K562 (cell line): ENCODE data around the gene EXOC2. TPM values are rescaled to one million over a fixed set of nuclear protein-coding genes. Genes with fewer than 3 reads are reported as not detected.

ENCODE experiments used
- ATAC-seq: fragments of 200-7000 bp; cut with Tn5 transposase; 3 replicates; pipeline ENCODE4 v1.9.1; 2020; ENCODE audit warnings: moderate library complexity
- BruUV-seq: library from RNA; stranded (reverse); fragments of 400-500 nt; replicated peaks from 2 replicates; lab custom pipeline; 2021; lab: Mats Ljungman, UMichigan
- CTCF ChIA-PET: fragments of 300-600 bp; formaldehyde crosslinking; extraction: SDS; loops from one replicate; lab custom pipeline; 2021; ENCODE audit warnings: low intra/inter-chr PET ratio; lab: Yijun Ruan, JAX
- POLR2A ChIA-PET: fragments of 300-600, 350-650 bp; sonication (Branson Sonifier 250); formaldehyde crosslinking; extraction: SDS; loops from one replicate; lab custom pipeline; 2021; ENCODE audit warnings: antibody characterized with exemption, inconsistent platforms; lab: Yijun Ruan, JAX
- DNase-seq, 4 experiments: peaks; one replicate each; pipeline versions ENCODE4 v3.0.0 to v3.0.0-alpha.2; 2011 to 2018; ENCODE audit warnings: low spot score in 3 of 4, mixed read lengths in 3 of 4; ENCODE audit errors: extremely low read depth in 1 of 4
- FAIRE-seq: peaks from 2 replicates; lab custom pipeline; 2011; peaks lifted over from hg19 to GRCh38; lab: Jason Lieb, UNC
- H2AFZ ChIP-seq: 2 replicates; pipeline ENCODE4 v1.6.0; 2011; ENCODE audit warnings: low read depth, low read length, control low read depth, inconsistent platforms
- H3K27ac ChIP-seq: fragments of 200-600 bp; 3 replicates; pipeline ENCODE4 v1.8.0; 2011; ENCODE audit warnings: low read depth, mild to moderate bottlenecking, control low read depth, inconsistent platforms, low read length, moderate library complexity, mixed read lengths; ENCODE audit errors: extremely low read depth
- H3K27me3 ChIP-seq, 2 experiments: fragments of 300-600 bp in 1 of 2; 2 replicates in 1 of 2; 3 replicates in 1 of 2; pipeline versions ENCODE4 v1.6.0 to v1.8.0; 2011; ENCODE audit warnings: inconsistent platforms in 2 of 2, low read length in 2 of 2, mild to moderate bottlenecking in 1 of 2, mixed read lengths in 1 of 2, moderate library complexity in 1 of 2; ENCODE audit not compliant: control insufficient read depth in 2 of 2, insufficient read depth in 2 of 2
- H3K36me3 ChIP-seq: fragments of 300-600 bp; 3 replicates; pipeline ENCODE4 v1.8.0; 2011; ENCODE audit warnings: mild to moderate bottlenecking, low read length, inconsistent platforms; ENCODE audit not compliant: control insufficient read depth, insufficient read depth
- H3K4me1 ChIP-seq, 2 experiments: fragments of 200-600 bp in 1 of 2; replicated peaks in 1 of 2; 2 replicates in 1 of 2; 3 replicates in 1 of 2; pipeline versions ENCODE4 v1.5.1 to v1.8.0; 2011; ENCODE audit warnings: inconsistent platforms in 2 of 2, low read length in 2 of 2, mild to moderate bottlenecking in 1 of 2, mixed read lengths in 1 of 2, moderate library complexity in 1 of 2; ENCODE audit not compliant: control insufficient read depth in 2 of 2, insufficient read depth in 2 of 2
- H3K4me2 ChIP-seq: 2 replicates; pipeline ENCODE4 v1.6.1; 2011; ENCODE audit warnings: low read length, control low read depth, inconsistent platforms, mixed read lengths; ENCODE audit not compliant: insufficient read depth
- H3K4me3 ChIP-seq: fragments of 200-600 bp; sonication (generic), shearing (Covaris generic); 2 replicates; pipeline ENCODE4 v1.5.1; 2016; ENCODE audit warnings: control low read depth, inconsistent platforms
- H3K79me2 ChIP-seq: fragments of 200-600 bp; 3 replicates; pipeline ENCODE4 v1.8.0; 2011; ENCODE audit warnings: low read length, inconsistent platforms; ENCODE audit not compliant: control insufficient read depth, insufficient read depth
- H3K9ac ChIP-seq, 2 experiments: 2 replicates each; pipeline versions ENCODE4 v1.6.0 to v1.6.1; 2011; ENCODE audit warnings: low read depth in 2 of 2, low read length in 2 of 2, control low read depth in 1 of 2, inconsistent platforms in 1 of 2, mild to moderate bottlenecking in 1 of 2, mixed read lengths in 1 of 2; ENCODE audit not compliant: insufficient read depth in 1 of 2
- H3K9me1 ChIP-seq: one replicate; pipeline ENCODE4 v1.6.0; 2011; ENCODE audit warnings: inconsistent platforms, mild to moderate bottlenecking, low read length, moderate library complexity; ENCODE audit not compliant: control insufficient read depth, insufficient read depth
- H3K9me3 ChIP-seq: replicated peaks from 2 replicates; pipeline ENCODE4 v1.5.1; 2011; ENCODE audit warnings: low read depth, low read length, inconsistent platforms; ENCODE audit not compliant: control insufficient read depth, insufficient read depth
- H4K20me1 ChIP-seq: replicated peaks from 2 replicates; pipeline ENCODE4 v1.6.1; 2011; ENCODE audit warnings: low read length, inconsistent platforms, mixed read lengths; ENCODE audit not compliant: control insufficient read depth, insufficient read depth
- ATF2 ChIP-seq: sonication (generic); formaldehyde crosslinking; IDR thresholded peaks from 2 replicates; pipeline ENCODE4 v1.8.1; 2022; ENCODE audit warnings: missing genetic modification reagents
- E2F5 ChIP-seq: sonication (generic); formaldehyde crosslinking; IDR thresholded peaks from 2 replicates; pipeline ENCODE4 v1.8.0; 2022; ENCODE audit warnings: mild to moderate bottlenecking, missing genetic modification reagents
- ETV1 ChIP-seq: fragments of 450-650 bp; conservative IDR thresholded peaks from 2 replicates; pipeline ENCODE4 v1.6.1; 2016; ENCODE audit warnings: missing genetic modification characterization, control low read depth, low read depth, missing compliant biosample characterization
- HMGXB4 ChIP-seq: sonication (generic); formaldehyde crosslinking; IDR thresholded peaks from 2 replicates; pipeline ENCODE4 v1.8.1; 2023; ENCODE audit warnings: mild to moderate bottlenecking, missing genetic modification reagents
- MEIS2 ChIP-seq: fragments of 450-650 bp; IDR thresholded peaks from 2 replicates; pipeline ENCODE4 v1.6.1; 2014; ENCODE audit warnings: mild to moderate bottlenecking; ENCODE audit not compliant: partially characterized antibody
- NRF1 ChIP-seq, 2 experiments: fragments of 450-650 bp; IDR thresholded peaks in 1 of 2; conservative IDR thresholded peaks in 1 of 2; 2 replicates each; pipeline ENCODE4 v1.6.1; 2014; ENCODE audit warnings: mild to moderate bottlenecking in 2 of 2
- PBX2 ChIP-seq, 2 experiments: IDR thresholded peaks in 1 of 2; conservative IDR thresholded peaks in 1 of 2; 2 replicates each; pipeline ENCODE4 v1.6.1; 2016; ENCODE audit warnings: low read depth in 2 of 2, mild to moderate bottlenecking in 1 of 2, missing compliant biosample characterization in 1 of 2, missing genetic modification characterization in 1 of 2, moderate library complexity in 1 of 2
- PKNOX1 ChIP-seq: fragments of 450-650 bp; IDR thresholded peaks from 2 replicates; pipeline ENCODE4 v1.6.1; 2016
- XRCC5 ChIP-seq: fragments of 200-400 bp; formaldehyde crosslinking; IDR thresholded peaks from 2 replicates; pipeline ENCODE4 v1.6.1; 2017; ENCODE audit warnings: low read depth, mild to moderate bottlenecking, low read length
- ZNF121 ChIP-seq: sonication (generic); formaldehyde crosslinking; conservative IDR thresholded peaks from 2 replicates; pipeline ENCODE4 v1.8.0; 2022; ENCODE audit warnings: missing genetic modification reagents
- ZNF696 ChIP-seq: fragments of 250-450 bp; sonication (Bioruptor Pico); conservative IDR thresholded peaks from 2 replicates; pipeline ENCODE4 v1.4.0; 2020; ENCODE audit warnings: mild to moderate bottlenecking, moderate library complexity
- WGBS: fragments of 100-300 bp; shearing (Covaris generic); methylation state at CpG from one replicate; pipeline ENCODE4 v1.1.6; 2016; ENCODE audit warnings: low coverage, mixed read lengths; ENCODE audit not compliant: insufficient coverage; ENCODE audit errors: missing lambda C conversion rate; 5-methylcytosine and 5-hydroxymethylcytosine counted together
- in situ Hi-C: fragments of 300-500 bp; cut with MboI; formaldehyde crosslinking; loops from 4 replicates; pipeline ENCODE4 v1.15.0; 2018; ENCODE audit warnings: inconsistent platforms, mixed read lengths
- intact Hi-C: fragments of 100-400 bp; cut with micrococcal nuclease; formaldehyde crosslinking; loops from 2 replicates; pipeline ENCODE4 v1.14.2; 2022
- polyA plus RNA-seq, 8 experiments: library from polyadenylated mRNA; depleted of rRNA in 4 of 8; stranded (reverse) in 5 of 8; unstranded in 3 of 8; fragments of >200 nt; fragmentation: Nextera tagmentation in 2 of 8; fragmentation: Illumina TruSeq in 1 of 8; extraction: Ambion mirVana in 2 of 8; extraction: Trizol in 1 of 8; gene quantifications; 2 replicates each; pipeline versions ENCODE4 v1.2.1 to v1.2.3, GENCODE V29; 2011 to 2014; ENCODE audit warnings: inconsistent platforms in 1 of 8, missing spikeins in 1 of 8
- total RNA-seq, 7 experiments: library from RNA; depleted of rRNA in 6 of 7; stranded (reverse); fragments of >200 nt in 6 of 7; fragmentation: Illumina TruSeq in 2 of 7; extraction: Trizol in 2 of 7; gene quantifications; 2 replicates each; pipeline versions ENCODE4 v1.2.1 to v1.2.3, GENCODE V29; 2011 to 2021; ENCODE audit warnings: low replicate concordance in 1 of 7

The EXOC2 gene
- total and polyA plus RNA-seq, 9 of the 15 experiments (the other 6 are each of a cell fraction or from before 2014, with no cell fraction given), result 12.2 to 30.2 (median 24.2) TPM

GRCh38 chr6:474453-475185, 218.3 kb downstream of the EXOC2 start:
- Histone ChIP-seq H3K4me1 (peaks cover 0 to 4% of the 10 kb centered on the region in 2 experiments; a peak in 2 of 5 replicates), H2AFZ (no peak overlapping the region), H3K27me3 (peaks cover 55 to 67% of the 10 kb centered on the region in 2 experiments), H3K4me3 (no peak overlapping the region), H3K9ac (0 out of 4 replicates have a peak overlapping the region, but pooled peaks of 1 of the 2 experiments have one; percentile 59), H3K79me2 (no peaks in the 10 kb centered on the region), H3K27ac (no peak overlapping the region), H3K9me1 (no peaks in the 10 kb centered on the region), H3K4me2 (no peak overlapping the region), H3K36me3 (no peaks in the 10 kb centered on the region), H3K9me3 (no peaks in the 10 kb centered on the region), H4K20me1 (no peaks in the 10 kb centered on the region)
- ChIA-PET CTCF (no interaction called here), POLR2A (interaction anchor here (0.6 kb wide), 2 partner anchors 16 to 83 kb away, joined by 3 read pairs; no protein-coding TSS in a partner anchor)
- in situ Hi-C loops, result no loop called here
- BruUV-seq, result no TSS peak
- WGBS, result 4% methylated on average over 19 of the region's 19 CpGs
- FAIRE-seq (no peak), ATAC-seq (peak; percentile 65), DNase-seq (peak in 1 of 4 experiments; percentile 18)
- intact Hi-C loops, result no loop called here
- TF ChIP-seq XRCC5, result no peak
- TF ChIP-seq MEIS2, result no peak
- no peak for TF ChIP-seq ZNF696 (CRISPR knock-in tag)
- no peak for TF ChIP-seq HMGXB4 (CRISPR knock-in tag)
- peak; percentile 85 for TF ChIP-seq PKNOX1
- TF ChIP-seq ATF2, result no peak
- TF ChIP-seq E2F5 (CRISPR knock-in tag), result 0 out of 2 replicates have a peak, but pooled peaks have one; percentile 16
- TF ChIP-seq PBX2 (CRISPR knock-in tag; IDR thresholded peaks at IDR 0.05; ENCODE audit: low read depth), result no peak
- 0 out of 2 replicates have a peak, but pooled peaks have one; percentile 27 for TF ChIP-seq PBX2 (tag; conservative IDR thresholded peaks at IDR 0.05; ENCODE audit: low read depth)
- TF ChIP-seq ZNF121 (CRISPR knock-in tag), result no peak
- peak; percentile 45 for TF ChIP-seq ETV1 (tag)
- peak in 1 of 2 experiments; percentile 44; a peak in 2 of 4 replicates for TF ChIP-seq NRF1 (conservative IDR thresholded peaks at IDR 0.05 in 1 of 2, IDR thresholded peaks at IDR 0.05 in 1 of 2)
